HepG2 (cell line): ENCODE data around the gene VWCE. TPM values are rescaled to one million over a fixed set of nuclear protein-coding genes. Genes with fewer than 3 reads are reported as not detected.
A peak's percentile ranks its signal among the peaks of the same experiment; 100 is the strongest.

Experiments used
- ATF3 ChIP-seq: sonication (generic); formaldehyde crosslinking; IDR thresholded peaks from 2 replicates; pipeline ENCODE4 v1.4.0; 2020; ENCODE audit warnings: missing genetic modification reagents
- BRD4 ChIP-seq: sonication (generic); formaldehyde crosslinking; IDR thresholded peaks from 2 replicates; pipeline ENCODE4 v1.4.0; 2020; ENCODE audit warnings: missing genetic modification reagents
- FOXM1 ChIP-seq: sonication (generic); formaldehyde crosslinking; IDR thresholded peaks from 2 replicates; pipeline ENCODE4 v1.5.0; 2020; ENCODE audit warnings: missing genetic modification reagents
- FOXP1 ChIP-seq, 2 experiments: fragments of 450-650 bp in 1 of 2; IDR thresholded peaks; 2 replicates each; pipeline ENCODE4 v1.6.1; 2017 to 2018; ENCODE audit warnings: antibody characterized with exemption in 1 of 2
- HES4 ChIP-seq: sonication (generic); formaldehyde crosslinking; IDR thresholded peaks from 2 replicates; pipeline ENCODE4 v1.9.0; 2021; ENCODE audit warnings: mild to moderate bottlenecking, missing genetic modification reagents, borderline replicate concordance
- HNF4A ChIP-seq: sonication (generic); formaldehyde crosslinking; IDR thresholded peaks from 2 replicates; pipeline ENCODE4 v1.4.0; 2020; ENCODE audit warnings: missing genetic modification reagents
- IKZF4 ChIP-seq: sonication (generic); formaldehyde crosslinking; IDR thresholded peaks from 2 replicates; pipeline ENCODE4 v1.5.1; 2020; ENCODE audit warnings: borderline replicate concordance, mild to moderate bottlenecking, low read depth, missing genetic modification reagents; ENCODE audit errors: not compliant biosample characterization
- KDM5B ChIP-seq: sonication (generic); formaldehyde crosslinking; IDR thresholded peaks from 2 replicates; pipeline ENCODE4 v1.4.0; 2020; ENCODE audit warnings: missing genetic modification reagents, mild to moderate bottlenecking, borderline replicate concordance
- MIER3 ChIP-seq: IDR thresholded peaks from 2 replicates; pipeline ENCODE4 v1.6.1; 2016; ENCODE audit warnings: missing compliant biosample characterization, borderline replicate concordance
- MTF1 ChIP-seq: sonication (generic); formaldehyde crosslinking; IDR thresholded peaks from 2 replicates; pipeline ENCODE4 v1.5.0; 2020; ENCODE audit warnings: missing genetic modification reagents
- SP4 ChIP-seq: sonication (generic); formaldehyde crosslinking; IDR thresholded peaks from 2 replicates; pipeline ENCODE4 v1.8.1; 2023; ENCODE audit warnings: mild to moderate bottlenecking, missing genetic modification reagents
- SRSF4 ChIP-seq: fragments of 200-400 bp; formaldehyde crosslinking; IDR thresholded peaks from one replicate; pipeline ENCODE4 v1.6.1; 2018; ENCODE audit warnings: mild to moderate bottlenecking, low read depth, low read length, moderate library complexity; ENCODE audit not compliant: poor library complexity, severe bottlenecking
- TARDBP ChIP-seq: sonication (generic); formaldehyde crosslinking; IDR thresholded peaks from 2 replicates; pipeline ENCODE4 v1.8.0; 2022; ENCODE audit warnings: mild to moderate bottlenecking, missing genetic modification reagents
- TFDP2 ChIP-seq: sonication (generic); formaldehyde crosslinking; IDR thresholded peaks from 2 replicates; pipeline ENCODE4 v1.4.0; 2020; ENCODE audit warnings: missing genetic modification reagents
- U2AF2 ChIP-seq: fragments of 200-400 bp; formaldehyde crosslinking; IDR thresholded peaks from 2 replicates; pipeline ENCODE4 v1.6.1; 2017; ENCODE audit warnings: low read depth, mild to moderate bottlenecking, low read length
- ZBTB1 ChIP-seq: sonication (generic); formaldehyde crosslinking; IDR thresholded peaks from 2 replicates; pipeline ENCODE4 v1.4.0; 2020; ENCODE audit warnings: missing genetic modification reagents, borderline replicate concordance
- ZNF225 ChIP-seq: sonication (generic); formaldehyde crosslinking; IDR thresholded peaks from 2 replicates; pipeline ENCODE4 v1.4.0; 2020; ENCODE audit warnings: mild to moderate bottlenecking, missing genetic modification reagents
- ZNF362 ChIP-seq: sonication (generic); formaldehyde crosslinking; IDR thresholded peaks from 2 replicates; pipeline ENCODE4 v1.4.0; 2020; ENCODE audit warnings: missing genetic modification reagents, mild to moderate bottlenecking, borderline replicate concordance
- ZNF367 ChIP-seq: sonication (generic); formaldehyde crosslinking; IDR thresholded peaks from 2 replicates; pipeline ENCODE4 v1.4.0; 2020; ENCODE audit warnings: missing genetic modification reagents, borderline replicate concordance
- ZNF556 ChIP-seq: sonication (generic); formaldehyde crosslinking; IDR thresholded peaks from 2 replicates; pipeline ENCODE4 v1.4.0; 2020; ENCODE audit warnings: mild to moderate bottlenecking, missing genetic modification reagents, borderline replicate concordance
- ZNF569 ChIP-seq: sonication (generic); formaldehyde crosslinking; IDR thresholded peaks from 2 replicates; pipeline ENCODE4 v1.5.0; 2020; ENCODE audit warnings: mild to moderate bottlenecking, missing genetic modification reagents, moderate library complexity, borderline replicate concordance
- ZNF570 ChIP-seq: sonication (generic); formaldehyde crosslinking; IDR thresholded peaks from 2 replicates; pipeline ENCODE4 v1.4.0; 2020; ENCODE audit warnings: mild to moderate bottlenecking, missing genetic modification reagents, borderline replicate concordance
- ZNF577 ChIP-seq: sonication (generic); formaldehyde crosslinking; IDR thresholded peaks from 2 replicates; pipeline ENCODE4 v1.4.0; 2020; ENCODE audit warnings: mild to moderate bottlenecking, low read depth, missing genetic modification reagents, borderline replicate concordance
- ZNF724P ChIP-seq: sonication (generic); formaldehyde crosslinking; IDR thresholded peaks from 2 replicates; pipeline ENCODE4 v1.8.0; 2022; ENCODE audit warnings: missing genetic modification reagents, borderline replicate concordance
- ZNF749 ChIP-seq: sonication (generic); formaldehyde crosslinking; IDR thresholded peaks from 2 replicates; pipeline ENCODE4 v1.8.0; 2022; ENCODE audit warnings: mild to moderate bottlenecking, missing genetic modification reagents, moderate library complexity, borderline replicate concordance
- ZNF776 ChIP-seq: sonication (generic); formaldehyde crosslinking; IDR thresholded peaks from 2 replicates; pipeline ENCODE4 v1.4.0; 2020; ENCODE audit warnings: mild to moderate bottlenecking, missing genetic modification reagents
- ZSCAN25 ChIP-seq: sonication (generic); formaldehyde crosslinking; IDR thresholded peaks from 2 replicates; pipeline ENCODE4 v1.8.0; 2022; ENCODE audit warnings: mild to moderate bottlenecking, missing genetic modification reagents
- polyA plus RNA-seq, 8 experiments: library from polyadenylated mRNA; depleted of rRNA in 3 of 8; stranded (reverse) in 7 of 8; unstranded in 1 of 8; fragments of >200 nt; fragmentation: Illumina TruSeq in 4 of 8; extraction: Trizol in 4 of 8; gene quantifications; 2 replicates each; pipeline versions ENCODE4 v1.2.1 to v1.2.3, GENCODE V29; 2011 to 2016; ENCODE audit warnings: low read depth in 4 of 8, missing spikeins in 1 of 8, mixed read lengths in 1 of 8; ENCODE audit not compliant: insufficient read depth in 1 of 8
- total RNA-seq, 5 experiments: library from RNA; depleted of rRNA; stranded (reverse); fragments of >200 nt; fragmentation: Illumina TruSeq; extraction: Trizol; gene quantifications; 2 replicates each; pipeline ENCODE4 v1.2.3, GENCODE V29; 2016; ENCODE audit warnings: low read depth in 1 of 5

Gene VWCE
- total and polyA plus RNA-seq, 2 of the 13 experiments (the other 11 are each of a cell fraction or from before 2014, with no cell fraction given) = 27.6 to 58.3 TPM

- TF ChIP-seq ATF3 (CRISPR knock-in tag) (peak; percentile 42), ZNF570 (no peak), ZNF569 (CRISPR knock-in tag) (no peak), ZNF749 (CRISPR knock-in tag) (no peak; the same call in 1 of the 2 replicates), BRD4 (CRISPR knock-in tag) (peak; percentile 64), ZNF776 (CRISPR knock-in tag) (no peak), SRSF4 (no peak), TARDBP (CRISPR knock-in tag) (peak; percentile 92), ZNF556 (peak; percentile 71; the same call in 1 of the 2 replicates), ZNF724P (CRISPR knock-in tag) (0 out of 2 replicates have a peak, but pooled peaks have one; percentile 24), ZNF362 (no peak), KDM5B (CRISPR knock-in tag) (peak; percentile 74; the same call in 1 of the 2 replicates), MIER3 (no peak; the same call in none of the 2 replicates), TFDP2 (CRISPR knock-in tag) (peak; percentile 83), IKZF4 (peak; percentile 51), HNF4A (CRISPR knock-in tag) (peak; percentile 3; the same call in 1 of the 2 replicates), ZBTB1 (CRISPR knock-in tag) (no peak), HES4 (peak; percentile 78), U2AF2 (no peak), ZNF225 (CRISPR knock-in tag) (peak; percentile 79), ZSCAN25 (peak; percentile 81), MTF1 (CRISPR knock-in tag) (no peak), ZNF577 (CRISPR knock-in tag) (no peak), FOXM1 (CRISPR knock-in tag) (no peak), FOXP1 (IDR thresholded peaks at IDR 0.05) (no peak), FOXP1 (CRISPR knock-in tag; IDR thresholded peaks at IDR 0.05) (no peak), ZNF367 (CRISPR knock-in tag) (no peak), SP4 (peak; percentile 82)
Observed at GRCh38 chr11:61332797-61333549, 37.9 kb upstream of the VWCE start, which contains the start of the genes DDB1 and TKFC (continued).
